PC-3 (cell line): ENCODE measurements around the gene EPC2. TPM values are rescaled to one million over a fixed set of nuclear protein-coding genes. Genes with fewer than 3 reads are reported as not detected.
"Not testable (repeated sequence)": the region's sequence is repeated elsewhere in the genome, so short reads cannot be mapped to it uniquely, and the experiment has no call there.

Experiments used
- ATAC-seq: fragments of 200-7000 bp; cut with Tn5 transposase; 2 replicates; pipeline ENCODE4 v1.9.1; 2020; ENCODE audit warnings: mild to moderate bottlenecking, moderate library complexity
- BruUV-seq: library from RNA; stranded (reverse); fragments of 400-500 nt; replicated peaks from 2 replicates; lab custom pipeline; 2021; lab: Mats Ljungman, UMichigan
- CTCF ChIA-PET: fragments of 300-600 bp; sonication (Branson Sonifier 250); formaldehyde crosslinking; loops from one replicate; lab custom pipeline; 2022; ENCODE audit warnings: antibody characterized with exemption; lab: Charles Lee
- POLR2A ChIA-PET: fragments of 300-600 bp; sonication (Branson Sonifier 250); formaldehyde crosslinking; loops from one replicate; lab custom pipeline; 2022; ENCODE audit warnings: antibody characterized with exemption; ENCODE audit not compliant: unreplicated experiment; lab: Charles Lee
- DNase-seq: peaks from one replicate; pipeline ENCODE4 v3.0.0-alpha.2; 2015
- H2AFZ ChIP-seq: fragments of 300-600 bp; sonication (generic); 2 replicates; pipeline ENCODE4 v1.6.0; 2016; ENCODE audit warnings: antibody characterized with exemption, low read length
- H3F3A ChIP-seq: fragments of 300-600 bp; sonication (generic); one replicate; pipeline ENCODE4 v1.6.0; 2017; ENCODE audit warnings: antibody characterized with exemption, low read length, control low read depth, mild to moderate bottlenecking; ENCODE audit not compliant: unreplicated experiment
- H3K27ac ChIP-seq: fragments of 300-600 bp; sonication (generic); 2 replicates; pipeline ENCODE4 v1.5.1; 2016; ENCODE audit warnings: mild to moderate bottlenecking, low read length
- H3K27me3 ChIP-seq: fragments of 300-600 bp; sonication (generic); 2 replicates; pipeline ENCODE4 v1.6.1; 2016; ENCODE audit warnings: low read length, mixed read lengths
- H3K36me3 ChIP-seq: fragments of 300-600 bp; sonication (generic); 2 replicates; pipeline ENCODE4 v1.6.1; 2016; ENCODE audit warnings: low read depth, mixed run types, low read length, mixed read lengths
- H3K4me1 ChIP-seq: fragments of 300-600 bp; sonication (generic); 2 replicates; pipeline ENCODE4 v1.5.1; 2016; ENCODE audit warnings: low read length; ENCODE audit not compliant: insufficient read depth
- H3K4me2 ChIP-seq: fragments of 300-600 bp; sonication (generic); 2 replicates; pipeline ENCODE4 v1.6.0; 2016; ENCODE audit warnings: low read length
- H3K4me3 ChIP-seq: fragments of 300-600 bp; sonication (generic); 2 replicates; pipeline ENCODE4 v1.5.1; 2016; ENCODE audit warnings: mild to moderate bottlenecking, low read length, mixed read lengths
- H3K79me2 ChIP-seq: fragments of 300-600 bp; sonication (generic); 2 replicates; pipeline ENCODE4 v1.6.1; 2017; ENCODE audit warnings: low read length, mixed read lengths
- H3K9ac ChIP-seq: fragments of 300-600 bp; sonication (generic); 2 replicates; pipeline ENCODE4 v1.6.0; 2016; ENCODE audit warnings: mild to moderate bottlenecking, low read length
- H3K9me2 ChIP-seq: fragments of 300-600 bp; sonication (generic); replicated peaks from 2 replicates; pipeline ENCODE4 v1.6.1; 2016; ENCODE audit warnings: mixed run types, low read length, mixed read lengths
- H3K9me3 ChIP-seq: fragments of 300-600 bp; sonication (generic); 2 replicates; pipeline ENCODE4 v1.6.1; 2016; ENCODE audit warnings: low read length, mixed read lengths
- H4K20me1 ChIP-seq: fragments of 300-600 bp; sonication (generic); 2 replicates; pipeline ENCODE4 v1.6.1; 2016; ENCODE audit warnings: low read length, mixed read lengths
- EZH2 ChIP-seq: fragments of 300-600 bp; sonication (generic); IDR thresholded peaks from one replicate; pipeline ENCODE4 v1.6.1; 2017; ENCODE audit warnings: antibody characterized with exemption, mild to moderate bottlenecking, low read length; ENCODE audit not compliant: unreplicated experiment
- EZH2phosphoT487 ChIP-seq: fragments of 300-600 bp; sonication (generic); IDR thresholded peaks from 2 replicates; pipeline ENCODE4 v1.6.1; 2018; ENCODE audit warnings: mild to moderate bottlenecking, antibody characterized with exemption, low read length, borderline replicate concordance
- intact Hi-C: fragments of 100-400 bp; cut with micrococcal nuclease; formaldehyde crosslinking; loops from 2 replicates; pipeline ENCODE4 v1.9.0; 2023
- total RNA-seq: library from RNA; depleted of rRNA; stranded (reverse); fragments of >200 nt; gene quantifications from 2 replicates; pipeline ENCODE4 v1.2.3, GENCODE V29; 2014
- TF ChIP-seq, protein P1 (sequence below): fragments of 300-600 bp; sonication (generic); conservative IDR thresholded peaks from 2 replicates; pipeline ENCODE4 v1.5.1; 2017; ENCODE audit warnings: antibody characterized with exemption, low read depth, mild to moderate bottlenecking, low read length

The EPC2 gene
- total RNA-seq, 1 experiment from 2014 or later, result 20.6 TPM

DNA sequence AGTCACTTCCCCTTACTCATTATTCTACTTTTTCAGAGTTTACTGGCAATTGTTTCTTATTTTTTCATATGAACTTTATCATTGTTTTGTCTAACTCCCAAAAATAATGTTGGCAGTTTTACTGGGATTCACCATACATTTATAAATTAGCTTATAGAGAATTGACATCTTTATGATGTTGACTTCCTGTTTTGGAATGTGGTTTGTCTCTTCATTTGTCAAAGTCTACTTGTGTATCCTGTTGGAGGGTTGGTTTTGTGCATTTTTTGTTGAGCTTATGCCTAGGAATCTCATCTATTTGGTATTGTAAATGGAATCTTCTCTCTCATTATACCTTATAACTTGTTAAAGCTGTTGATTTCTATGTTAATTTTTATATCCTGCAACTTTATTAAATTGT is 16.4 kb downstream of the EPC2 start:
- no peaks in the 10 kb centered on the region for H3K36me3 ChIP-seq
- H3K4me2 ChIP-seq, result no peak overlapping the region
- no peak overlapping the region for H2AFZ ChIP-seq
- peak; percentile 48 for DNase-seq
- no TSS peak for BruUV-seq
- intact Hi-C loops, result no loop called here
- H3K27me3 ChIP-seq, result no peaks in the 10 kb centered on the region
- H4K20me1 ChIP-seq, result peaks cover 61% of the 10 kb centered on the region
- no peak overlapping the region for H3K4me3 ChIP-seq
- no peak overlapping the region for H3K27ac ChIP-seq
- H3K9me2 ChIP-seq, result no peaks in the 10 kb centered on the region
- no peak for ATAC-seq
- CTCF ChIA-PET, result no interaction called here
- no peak for TF ChIP-seq EZH2phosphoT487
- no peak for TF ChIP-seq EZH2
- TF ChIP-seq, protein P1, sequence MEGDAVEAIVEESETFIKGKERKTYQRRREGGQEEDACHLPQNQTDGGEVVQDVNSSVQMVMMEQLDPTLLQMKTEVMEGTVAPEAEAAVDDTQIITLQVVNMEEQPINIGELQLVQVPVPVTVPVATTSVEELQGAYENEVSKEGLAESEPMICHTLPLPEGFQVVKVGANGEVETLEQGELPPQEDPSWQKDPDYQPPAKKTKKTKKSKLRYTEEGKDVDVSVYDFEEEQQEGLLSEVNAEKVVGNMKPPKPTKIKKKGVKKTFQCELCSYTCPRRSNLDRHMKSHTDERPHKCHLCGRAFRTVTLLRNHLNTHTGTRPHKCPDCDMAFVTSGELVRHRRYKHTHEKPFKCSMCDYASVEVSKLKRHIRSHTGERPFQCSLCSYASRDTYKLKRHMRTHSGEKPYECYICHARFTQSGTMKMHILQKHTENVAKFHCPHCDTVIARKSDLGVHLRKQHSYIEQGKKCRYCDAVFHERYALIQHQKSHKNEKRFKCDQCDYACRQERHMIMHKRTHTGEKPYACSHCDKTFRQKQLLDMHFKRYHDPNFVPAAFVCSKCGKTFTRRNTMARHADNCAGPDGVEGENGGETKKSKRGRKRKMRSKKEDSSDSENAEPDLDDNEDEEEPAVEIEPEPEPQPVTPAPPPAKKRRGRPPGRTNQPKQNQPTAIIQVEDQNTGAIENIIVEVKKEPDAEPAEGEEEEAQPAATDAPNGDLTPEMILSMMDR, result no peak
- H3K9ac ChIP-seq, result no peak overlapping the region
- peaks cover 91% of the 10 kb centered on the region for H3K79me2 ChIP-seq
- POLR2A ChIA-PET, result interaction anchor here (0.7 kb wide), 1 partner anchor 107 kb away, joined by 5 read pairs; no protein-coding TSS in a partner anchor
- no peaks in the 10 kb centered on the region for H3K9me3 ChIP-seq
- H3K4me1 ChIP-seq, result peaks cover 10% of the 10 kb centered on the region
- H3F3A ChIP-seq, result no peaks in the 10 kb centered on the region

DNA sequence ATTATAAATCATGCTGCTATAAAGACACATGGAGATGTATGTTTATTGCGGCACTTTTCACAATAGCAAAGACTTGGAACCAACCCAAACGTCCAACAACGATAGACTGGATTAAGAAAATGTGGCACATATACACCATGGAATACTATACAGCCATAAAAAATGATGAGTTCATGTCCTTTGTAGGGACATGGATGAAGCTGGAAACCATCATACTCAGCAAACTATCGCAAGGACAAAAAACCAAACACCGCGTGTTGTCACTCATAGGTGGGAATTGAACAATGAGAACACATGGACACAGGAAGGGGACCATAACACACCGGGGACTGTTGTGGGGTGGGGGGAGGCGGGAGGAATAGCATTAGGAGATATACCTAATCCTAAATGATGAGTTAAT is 17.8 kb downstream of the EPC2 start:
- H3F3A ChIP-seq, BruUV-seq, H3K9ac ChIP-seq, CTCF ChIA-PET, H2AFZ ChIP-seq, intact Hi-C loops, H3K27me3 ChIP-seq, ATAC-seq, H3K36me3 ChIP-seq, H3K4me2 ChIP-seq, H3K4me3 ChIP-seq, H3K27ac ChIP-seq, POLR2A ChIA-PET, DNase-seq, H3K9me3 ChIP-seq, H3K9me2 ChIP-seq: not testable (repeated sequence)
- Histone ChIP-seq H3K4me1 (peaks cover 10% of the 10 kb centered on the region), H4K20me1 (peaks cover 55% of the 10 kb centered on the region), H3K79me2 (peaks cover 91% of the 10 kb centered on the region)

DNA sequence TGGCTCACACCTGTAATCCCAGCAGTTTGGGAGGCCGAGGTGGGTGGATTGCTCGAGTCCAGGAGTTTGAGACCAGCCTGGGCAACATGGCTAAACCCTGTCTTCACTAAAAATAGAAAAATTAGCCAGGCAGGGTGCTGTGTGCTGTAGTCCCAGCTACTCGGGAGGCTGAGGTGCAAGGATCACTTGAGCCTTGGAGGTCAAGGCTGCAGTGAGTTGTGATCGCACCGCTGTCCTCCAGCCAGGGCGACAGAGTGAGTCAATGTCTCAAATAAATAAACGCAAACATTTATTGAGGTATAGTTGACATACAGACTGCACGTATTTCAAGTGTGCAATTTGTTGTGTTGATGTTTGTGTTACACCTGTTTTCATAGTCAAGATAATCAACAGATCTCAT is 19.7 kb downstream of the EPC2 start:
- Histone ChIP-seq H3K27ac (no peak overlapping the region), H3F3A (no peaks in the 10 kb centered on the region), H3K4me2 (no peak overlapping the region), H3K4me3 (no peak overlapping the region), H3K9me2 (no peaks in the 10 kb centered on the region), H2AFZ (no peak overlapping the region), H3K9me3 (no peaks in the 10 kb centered on the region), H3K9ac (no peak overlapping the region), H3K27me3 (no peaks in the 10 kb centered on the region), H3K79me2 (peaks cover 91% of the 10 kb centered on the region), H3K4me1 (peaks cover 5% of the 10 kb centered on the region), H3K36me3 (no peaks in the 10 kb centered on the region), H4K20me1 (peaks cover 54% of the 10 kb centered on the region)
- TF ChIP-seq EZH2 (no peak), EZH2phosphoT487 (no peak)
- TF ChIP-seq, protein P1, result no peak
- intact Hi-C loops, result no loop called here
- BruUV-seq, result no TSS peak
- ChIA-PET POLR2A (no interaction called here), CTCF (no interaction called here)
- DNase-seq (no peak), ATAC-seq (no peak)
